HG03469 (cell line): ENCODE measurements around the gene HNRNPDL.
"Not testable (repeated sequence)": the region's sequence is repeated elsewhere in the genome, so short reads cannot be mapped to it uniquely, and the experiment has no call there.

Experiments used
- ATAC-seq: cut with Tn5 transposase; IDR thresholded peaks from one replicate; pipeline ENCODE4 v1.9.1; 2021; ENCODE audit warnings: mild to moderate bottlenecking, moderate library complexity, moderate number of reproducible peaks; ENCODE audit not compliant: unreplicated experiment

HNRNPDL gene

DNA sequence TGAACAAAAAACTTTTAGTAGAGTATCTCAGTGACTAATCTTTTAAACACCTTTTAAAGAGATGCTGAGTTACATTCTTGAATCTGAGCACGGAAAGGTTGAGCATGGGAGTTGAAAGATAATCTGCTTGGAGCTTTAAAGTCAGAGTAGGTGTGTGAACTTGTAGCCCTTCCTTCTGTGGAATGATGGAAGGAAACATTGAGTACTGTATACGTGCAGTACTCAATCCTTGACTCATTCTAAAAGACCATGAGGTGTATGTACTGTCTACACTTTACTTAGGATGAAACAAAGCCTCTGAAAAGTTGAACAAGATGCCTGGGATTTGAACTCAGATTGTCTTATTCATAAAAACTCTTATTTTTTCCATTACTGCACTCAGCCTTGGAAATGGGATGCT lies 3.5 kb upstream of the HNRNPDL start:
- no peak for ATAC-seq

DNA sequence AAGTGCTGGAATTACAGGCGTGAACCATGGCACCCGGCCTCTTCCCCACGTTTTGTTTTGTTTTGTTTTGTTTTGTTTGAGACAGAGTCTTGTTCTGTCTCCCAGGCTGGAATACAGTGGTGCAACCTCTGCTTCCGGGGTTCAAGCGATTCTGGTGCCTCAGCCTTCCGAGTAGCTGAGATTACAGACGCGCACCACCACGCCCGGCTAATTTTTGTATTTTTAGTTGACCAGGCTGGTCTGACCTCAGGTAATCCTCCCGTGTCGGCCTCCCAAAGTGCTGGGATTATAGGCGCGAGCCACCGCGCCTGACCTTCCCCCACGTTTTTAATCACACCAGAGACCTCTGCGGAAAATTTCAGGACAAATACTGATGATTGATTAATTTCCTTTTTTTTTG lies 2.3 kb upstream of the HNRNPDL start:
- no peak for ATAC-seq

DNA sequence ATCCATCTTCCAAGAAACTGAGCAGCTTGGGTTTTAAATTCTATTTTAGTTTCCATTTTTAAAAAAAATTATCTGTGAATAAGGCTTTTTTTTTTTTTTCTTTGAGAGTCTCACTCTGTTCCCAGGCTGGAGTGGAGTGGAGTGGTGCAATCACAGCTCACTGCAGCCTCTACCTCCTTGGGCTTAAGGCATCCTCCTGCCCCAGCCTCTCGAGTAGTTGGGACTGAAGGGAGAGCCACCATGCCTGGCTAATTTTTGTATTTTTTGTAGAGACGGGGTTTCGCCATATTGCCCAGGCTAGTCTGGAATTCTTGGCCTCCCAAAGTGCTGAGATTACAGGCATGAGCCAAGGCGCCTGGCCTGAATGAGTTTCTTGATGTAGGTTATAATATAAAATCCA lies 1.6 kb upstream of the HNRNPDL start:
- no peak for ATAC-seq

DNA sequence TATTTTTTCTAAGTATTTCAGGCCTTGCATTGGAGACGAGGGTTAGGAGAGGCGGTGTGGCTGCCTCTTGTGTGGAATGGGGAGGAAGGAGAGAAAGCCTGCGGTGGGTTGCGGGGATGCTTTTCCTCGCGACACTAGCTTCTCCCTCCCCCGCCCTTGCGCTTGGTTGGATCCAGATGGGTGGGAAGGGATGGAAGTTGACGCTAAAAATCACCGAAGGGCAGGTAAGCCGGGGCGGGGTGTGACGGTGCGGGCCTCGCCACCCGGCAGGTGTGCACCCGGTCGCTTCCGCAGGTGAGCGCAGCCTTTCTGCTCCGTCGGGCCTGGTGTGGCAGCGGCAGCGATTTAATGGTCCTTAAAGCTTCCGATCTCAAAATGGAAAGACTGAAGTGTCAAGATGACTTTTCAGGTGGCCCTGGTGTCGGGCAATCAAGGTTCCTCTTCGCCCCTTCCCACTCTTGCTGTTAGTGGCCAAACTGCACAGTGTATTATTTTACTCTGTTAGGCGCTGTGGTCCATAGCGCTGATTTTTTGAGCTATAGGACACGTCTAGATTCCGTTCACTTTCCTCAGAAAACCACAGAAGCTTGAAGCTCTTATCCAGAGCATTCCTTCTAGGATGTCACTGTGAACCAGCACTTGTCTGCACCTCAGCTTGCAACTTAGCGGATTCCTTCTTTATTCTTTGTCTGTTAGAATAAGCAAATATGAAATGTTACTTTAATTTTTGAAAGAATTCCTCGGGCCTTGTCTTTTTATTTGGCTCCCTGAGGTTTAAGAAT lies 893 bp upstream of the HNRNPDL start:
- no peak for ATAC-seq

DNA sequence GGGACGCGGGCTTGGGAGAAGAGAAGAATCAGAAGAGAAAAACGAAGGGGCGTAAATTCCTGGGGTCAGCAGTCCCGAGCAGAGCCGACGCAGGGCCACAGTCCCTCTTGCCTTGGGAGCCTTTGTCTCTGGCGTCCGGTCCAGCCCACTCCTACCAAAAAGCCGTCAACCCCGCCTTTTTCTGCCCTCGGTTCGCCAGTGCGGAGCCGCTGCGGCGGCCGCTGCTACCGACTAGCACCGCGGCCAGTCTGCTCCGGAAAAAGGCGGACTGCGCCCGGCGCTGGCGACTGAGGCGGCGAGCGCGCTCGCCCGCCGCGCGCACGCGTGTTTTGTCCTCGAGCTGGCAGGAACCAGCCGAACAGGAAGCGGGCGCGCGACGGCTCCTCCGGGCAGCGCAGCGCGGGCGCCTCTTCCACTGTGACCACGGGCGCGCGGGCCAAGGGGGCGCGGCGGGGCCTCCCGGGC lies 502 bp downstream of the HNRNPDL start:
- ATAC-seq, result peak; percentile 8

DNA sequence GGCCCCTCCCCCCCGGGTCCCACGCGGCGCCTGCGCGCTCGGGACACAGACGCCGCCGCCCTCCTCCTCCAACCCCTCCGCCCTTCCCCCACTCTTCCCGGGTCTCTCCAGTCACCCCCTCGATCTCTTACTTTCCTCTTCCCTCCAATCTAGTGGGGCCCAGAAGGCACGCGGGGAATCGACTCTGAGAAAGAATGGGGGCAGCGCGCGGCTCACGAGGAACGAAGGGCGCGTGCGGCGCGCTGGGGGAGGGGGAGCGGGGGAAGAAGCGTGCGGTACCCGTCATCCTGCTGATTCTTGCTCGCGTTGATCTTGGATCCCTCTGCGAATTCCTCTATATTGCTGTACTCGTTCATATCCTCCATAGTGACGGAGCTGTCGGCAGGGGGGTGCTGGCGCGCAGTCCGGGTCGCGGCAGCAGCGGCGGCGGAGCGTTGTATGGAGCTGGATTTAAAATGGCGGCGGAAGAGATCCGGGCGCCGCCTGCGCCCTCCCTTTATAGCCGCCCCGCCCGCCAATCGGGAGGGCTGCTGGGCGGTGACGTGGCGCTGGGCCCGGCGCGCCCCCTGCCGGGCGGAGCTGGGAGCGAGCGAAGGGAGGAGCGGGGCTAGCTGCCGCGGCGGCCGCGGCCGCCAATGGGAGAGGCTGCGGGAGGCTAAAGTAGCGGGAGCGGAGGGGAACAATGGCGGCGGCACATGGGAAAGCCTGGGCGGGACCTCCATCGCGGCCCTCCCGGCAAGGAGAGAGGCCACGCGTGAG lies 1.1 kb downstream of the HNRNPDL start:
- peak; percentile 31 for ATAC-seq

DNA sequence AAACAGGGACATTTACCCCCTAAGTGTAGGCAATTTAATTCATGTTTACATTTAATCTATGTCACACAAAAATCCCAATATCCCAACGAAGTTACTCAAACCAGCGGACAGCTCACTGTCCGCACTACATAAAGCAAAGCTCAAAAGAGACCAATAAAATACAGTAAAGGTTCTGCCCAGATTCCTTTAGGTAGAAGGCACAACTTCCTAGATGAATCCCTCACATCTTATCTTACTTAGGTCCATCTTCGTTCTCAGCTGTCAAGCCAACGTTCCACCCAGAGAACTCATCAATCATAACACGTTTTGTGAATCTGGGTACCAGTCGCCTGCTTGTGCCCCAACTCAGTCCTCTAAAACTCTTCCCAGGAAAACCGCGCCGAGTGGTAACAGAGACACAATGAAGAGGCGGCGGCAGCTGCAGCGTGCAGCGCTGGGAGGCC lies 1.7 kb downstream of the HNRNPDL start:
- ATAC-seq, result no peak

DNA sequence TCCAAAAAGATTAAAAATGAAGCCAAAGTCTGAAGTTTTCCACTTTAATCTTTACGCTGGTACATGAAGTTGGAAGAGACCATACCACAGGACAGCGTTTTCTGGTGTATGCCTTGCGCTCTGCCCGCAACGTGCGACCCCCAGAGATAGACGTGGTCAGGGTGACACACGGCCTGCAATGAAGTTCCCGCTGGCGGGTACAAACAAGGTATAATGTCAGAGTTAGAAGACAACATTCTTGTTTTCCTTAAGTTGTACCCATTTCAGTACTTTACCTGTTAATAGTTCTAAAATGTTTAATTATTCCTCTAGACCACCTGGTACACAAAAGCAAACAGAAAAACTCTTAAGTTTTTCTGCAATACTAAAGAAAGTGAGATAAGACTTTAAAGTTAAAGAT lies 4.8 kb downstream of the HNRNPDL start:
- ATAC-seq, result no peak

DNA sequence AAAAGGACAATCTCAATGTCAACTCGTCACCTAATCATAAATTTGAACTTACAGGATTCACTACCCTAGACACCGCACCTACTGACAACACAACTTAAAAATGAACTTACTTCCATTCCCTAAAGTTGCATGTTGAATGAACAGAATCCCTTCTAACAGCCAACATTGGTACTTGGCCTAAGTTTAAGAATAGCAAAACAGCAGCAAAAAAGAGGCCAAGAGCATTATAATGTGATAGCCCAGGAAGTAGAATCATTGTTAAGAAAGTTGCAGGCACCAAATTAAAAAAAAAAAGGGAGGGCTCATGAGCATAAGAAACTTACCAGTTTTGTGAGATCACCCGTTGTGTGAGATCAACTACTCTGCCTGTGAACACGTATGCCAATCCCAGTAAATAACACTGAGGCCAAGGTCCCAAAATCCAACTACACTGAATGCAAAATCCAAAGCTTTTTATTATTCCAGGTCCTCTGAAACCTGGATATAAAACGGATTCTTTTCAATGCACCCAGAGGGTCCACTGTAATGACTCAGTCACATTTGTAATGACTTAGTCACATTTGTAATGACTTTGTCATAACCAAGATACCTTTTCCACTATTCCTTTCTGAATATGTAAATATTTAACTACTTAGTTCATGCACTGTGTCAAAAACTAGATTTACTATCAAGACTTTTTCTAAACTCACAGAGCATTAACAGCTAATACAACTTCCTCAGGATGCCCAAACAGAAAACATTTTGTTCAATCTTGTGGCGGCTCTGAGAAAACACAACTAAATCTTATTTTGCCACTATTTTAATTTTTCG lies 6.8 kb downstream of the HNRNPDL start:
- no peak for ATAC-seq

DNA sequence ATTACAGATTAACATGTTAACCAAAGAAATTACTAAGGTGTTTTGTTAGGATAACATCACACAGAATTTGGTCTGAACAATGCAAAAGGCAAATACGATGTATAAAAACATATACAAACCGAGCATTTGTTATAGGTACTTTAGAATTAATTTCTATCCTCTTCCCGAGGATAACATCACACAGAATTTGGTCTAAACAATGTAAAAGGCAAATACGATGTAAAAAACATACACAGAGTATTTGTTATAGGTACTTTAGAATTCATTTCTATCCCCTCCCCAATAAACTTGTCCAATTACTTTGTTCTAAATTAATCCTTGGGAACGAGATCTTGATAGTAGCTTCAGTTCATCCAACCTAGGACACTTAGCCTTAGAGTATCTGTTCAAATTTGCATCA lies 7.6 kb downstream of the HNRNPDL start:
- no peak for ATAC-seq

DNA sequence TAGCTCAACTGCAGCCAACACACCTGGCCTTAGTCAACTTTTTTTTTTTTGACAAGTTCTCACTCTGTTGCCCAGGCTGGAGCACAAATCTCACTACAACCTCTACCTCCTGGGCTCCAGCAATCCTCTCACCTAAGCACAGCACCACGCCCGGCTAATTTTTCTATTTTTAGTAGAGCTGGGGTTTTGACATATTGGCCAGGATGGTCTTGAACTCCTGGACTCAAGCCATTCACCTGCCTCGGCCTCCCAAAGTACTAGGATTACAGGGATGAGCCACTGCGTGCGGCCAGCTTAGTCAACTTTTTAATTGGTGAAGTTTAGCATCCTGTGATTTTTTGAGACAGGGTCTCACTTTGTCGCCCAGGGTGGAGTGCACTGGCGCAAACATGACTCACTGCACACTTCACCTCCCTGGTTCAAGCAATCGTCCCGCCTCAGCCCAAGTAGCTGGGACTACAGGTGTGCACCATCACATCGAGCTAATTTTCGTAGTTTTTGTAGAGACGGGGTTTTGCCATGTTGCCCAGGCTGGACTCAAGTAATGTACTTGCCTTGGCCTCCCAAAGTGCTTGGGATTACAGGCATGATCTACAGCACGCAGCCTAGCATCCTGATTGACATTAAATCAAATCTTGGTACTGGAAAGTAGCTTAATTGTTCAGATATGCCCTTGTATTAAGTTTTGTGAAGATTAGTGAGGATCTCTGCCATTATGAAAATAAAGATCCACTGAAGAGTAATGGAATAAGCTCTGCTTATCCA lies 8.3 kb downstream of the HNRNPDL start:
- ATAC-seq, result no peak

DNA sequence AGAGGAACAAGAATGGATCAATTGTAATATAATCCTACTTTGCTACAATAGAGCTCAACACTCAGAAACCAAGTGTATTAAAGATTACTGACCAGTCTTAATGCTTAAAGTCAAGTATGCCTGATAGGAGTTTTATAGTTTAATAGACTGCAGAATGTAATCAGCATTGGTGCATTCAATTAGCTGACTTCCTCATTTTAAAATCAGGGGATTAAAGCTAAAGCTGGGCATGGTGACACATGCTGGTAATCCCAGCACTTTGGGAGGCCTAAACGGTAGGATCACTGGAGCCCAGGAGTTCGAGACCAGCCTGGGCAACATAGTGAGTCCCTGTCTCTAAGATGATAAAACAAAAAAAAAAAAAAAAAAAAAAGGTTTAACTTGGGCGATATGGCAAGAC lies 10.8 kb downstream of the HNRNPDL start:
- no peak for ATAC-seq

DNA sequence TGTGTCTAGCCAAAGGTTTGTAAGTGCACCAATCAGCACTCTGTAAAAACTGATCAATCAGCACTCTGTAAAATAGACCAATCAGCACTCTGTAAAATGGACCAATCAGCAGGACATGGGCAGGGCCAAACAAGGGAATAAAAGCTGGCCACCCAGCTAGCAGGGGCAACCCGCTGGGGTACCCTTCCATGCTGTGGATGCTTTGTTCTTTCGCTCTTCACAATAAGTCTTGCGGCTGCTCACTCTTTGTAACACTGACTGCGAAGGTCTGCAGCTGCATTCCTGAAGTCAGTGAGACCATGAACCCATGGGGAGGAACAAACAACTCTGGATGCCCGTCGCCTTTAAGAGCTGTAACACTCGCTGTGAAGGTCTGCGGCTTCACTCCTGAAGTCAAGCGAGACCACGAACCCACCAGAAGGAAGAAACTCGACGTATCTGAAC lies 14.3 kb downstream of the HNRNPDL start:
- ATAC-seq, result no peak

DNA sequence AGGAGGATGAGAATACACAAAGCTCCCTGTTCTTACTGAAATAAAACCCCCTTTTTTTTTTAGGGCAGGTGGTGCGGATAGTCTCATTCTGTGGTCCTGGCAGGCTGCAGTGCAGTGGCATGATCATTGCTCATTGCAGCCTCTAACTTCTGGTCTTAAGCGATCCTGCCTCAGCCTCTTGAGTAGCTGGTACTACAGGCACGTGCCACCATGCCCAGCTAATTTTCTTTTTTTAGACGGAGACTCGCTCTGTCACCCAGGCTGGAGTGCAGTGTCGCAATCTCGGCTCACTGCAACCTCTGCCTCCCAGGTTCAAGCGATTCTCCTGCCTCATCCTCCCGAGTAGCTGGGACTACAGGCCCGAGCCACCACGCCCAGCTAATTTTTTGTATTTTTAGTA lies 15.2 kb downstream of the HNRNPDL start:
- ATAC-seq, result not testable (repeated sequence)

DNA sequence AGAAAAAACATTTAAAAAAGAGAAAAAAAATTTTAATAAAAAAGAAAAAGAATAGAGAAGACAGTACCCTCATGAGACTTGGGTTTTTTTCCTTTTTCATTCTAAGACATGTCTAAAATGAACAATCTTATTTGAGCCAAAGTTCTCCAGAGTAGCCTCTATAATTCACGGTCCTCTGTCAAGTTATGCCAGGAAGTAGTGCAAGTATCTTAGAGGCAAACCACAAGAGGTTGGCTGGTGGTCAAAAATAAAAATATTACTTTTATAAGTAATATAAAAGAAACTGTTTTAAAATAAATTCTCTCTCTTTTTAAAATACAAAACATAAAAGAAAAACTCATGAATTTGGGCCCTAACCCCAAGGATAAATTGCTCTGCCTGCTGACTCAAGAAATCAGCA lies 26.5 kb downstream of the HNRNPDL start:
- no peak for ATAC-seq

DNA sequence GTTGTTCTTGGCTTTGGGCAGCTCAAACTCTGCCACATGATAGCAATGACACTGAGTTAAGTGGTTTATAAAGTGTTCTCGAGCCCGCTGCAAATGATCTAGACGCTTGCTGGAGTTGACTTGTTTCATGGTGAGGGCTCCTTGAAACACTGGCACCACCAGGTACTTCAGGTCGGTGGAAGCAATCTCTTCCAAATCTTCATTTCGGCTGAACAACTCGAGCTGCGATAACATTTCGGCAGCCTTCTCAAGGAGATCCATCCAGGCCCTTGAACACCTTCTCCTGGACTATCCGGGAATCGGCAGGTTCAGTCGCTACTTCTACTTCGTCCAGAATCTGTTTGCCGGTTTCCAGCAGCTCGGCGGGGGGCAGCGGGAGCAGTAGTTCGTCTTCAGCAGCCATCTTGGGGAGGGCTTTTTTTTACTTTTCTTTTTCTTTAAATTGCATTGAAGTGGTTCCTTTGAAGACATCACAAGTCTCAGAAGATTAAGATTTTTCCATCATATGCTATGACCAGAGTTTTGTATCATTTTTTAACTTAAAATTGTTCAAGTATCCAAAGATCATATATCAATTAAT lies 28.0 kb downstream of the HNRNPDL start:
- no peak for ATAC-seq

DNA sequence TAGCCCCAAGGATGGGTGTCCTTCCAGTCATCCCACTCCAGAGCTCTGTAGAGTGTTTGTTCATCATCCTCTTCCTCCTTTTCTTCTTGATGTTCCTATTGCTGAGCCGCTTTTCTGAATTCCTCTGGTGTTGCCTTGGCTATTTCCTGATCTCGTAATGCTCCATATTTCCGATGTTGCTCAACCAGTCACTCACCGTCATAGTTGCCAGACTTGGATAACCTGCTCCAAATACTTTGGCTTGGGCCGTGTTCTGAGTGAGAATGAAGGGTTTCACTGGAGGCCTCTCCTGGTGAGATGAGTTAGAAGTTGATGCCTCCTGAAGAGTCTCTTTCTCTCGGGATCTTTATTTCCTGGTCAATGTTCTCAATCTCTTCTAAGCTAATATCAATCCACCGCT lies 28.7 kb downstream of the HNRNPDL start:
- ATAC-seq, result no peak

DNA sequence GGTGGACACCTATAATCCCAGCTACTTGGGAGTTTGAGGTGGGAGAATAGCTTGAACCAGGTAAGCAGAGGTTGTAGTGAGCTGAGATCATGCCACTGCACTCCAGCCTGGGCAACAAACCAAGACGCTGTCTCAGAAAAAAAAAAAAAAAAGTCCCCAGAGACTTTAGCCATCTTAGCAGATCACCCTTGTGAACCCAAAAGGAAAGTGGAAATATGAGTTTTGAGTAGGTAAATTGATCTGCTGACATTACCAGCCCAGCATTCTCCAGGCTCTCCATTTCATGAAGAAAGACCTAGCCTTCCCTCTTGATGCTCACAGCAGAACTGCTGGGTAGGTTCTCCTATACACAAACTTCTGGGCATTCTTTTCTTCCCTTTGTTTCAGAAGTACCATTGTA lies 32.0 kb downstream of the HNRNPDL start:
- no peak for ATAC-seq

DNA sequence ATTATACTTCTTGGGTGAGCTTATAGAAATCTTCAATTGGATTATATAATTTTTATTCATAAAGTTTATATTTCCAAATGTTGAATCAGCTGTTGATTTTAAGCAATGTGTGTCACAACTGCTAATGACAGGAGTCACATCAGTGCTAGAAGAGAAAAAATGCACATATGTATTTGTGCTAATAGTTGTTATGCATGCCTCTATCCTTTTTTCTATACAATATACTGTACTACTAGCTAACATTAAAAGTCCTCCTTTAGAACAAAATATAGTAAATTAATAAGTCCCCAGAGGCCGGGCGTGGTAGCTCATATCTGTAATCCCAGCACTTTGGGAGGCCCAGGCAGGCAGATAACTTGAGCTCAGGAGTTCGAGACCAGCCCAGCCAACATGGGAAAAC lies 32.7 kb downstream of the HNRNPDL start:
- ATAC-seq, result no peak

DNA sequence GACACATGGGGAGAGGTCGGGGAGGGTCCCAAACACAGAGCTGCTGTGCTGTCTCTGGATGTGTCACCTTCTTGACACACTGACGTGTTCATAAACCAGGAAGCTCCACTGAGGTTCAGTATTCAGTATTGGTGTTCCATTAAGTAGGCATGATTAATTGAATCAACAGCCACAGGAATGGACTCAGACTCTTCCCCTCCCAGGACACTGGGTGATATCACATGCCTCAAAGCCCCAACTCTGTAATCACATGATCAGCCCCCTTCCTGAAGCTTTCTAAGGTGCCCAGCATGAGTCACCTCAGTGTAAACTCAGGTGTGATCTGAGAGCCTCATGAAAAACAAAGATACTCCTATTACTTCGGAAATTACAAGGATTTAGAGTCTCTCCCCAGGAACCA lies 35.4 kb downstream of the HNRNPDL start:
- ATAC-seq, result no peak
